Heart right ventricle (tissue), 16 donors: Measurements from ENCODE around the gene RCC1. TPM values are rescaled to one million over a fixed set of nuclear protein-coding genes. Genes with fewer than 3 reads are reported as not detected.

Experiments
- ATAC-seq, 8 donors: fragments of 200-7000 bp; cut with Tn5 transposase; one replicate each; pipeline ENCODE4 v1.9.1; 2020; ENCODE audit warnings: mild to moderate bottlenecking in 8 of 8, moderate library complexity in 8 of 8, moderate number of reproducible peaks in 1 of 8
- DNase-seq, 2 donors: peaks; one replicate each; pipeline ENCODE4 v3.0.0-alpha.2; 2020
- H3K27ac ChIP-seq, 10 donors: fragments of 200-600 bp; sonication (generic) in 2 of 10; one replicate each; pipeline versions ENCODE4 v1.5.0 to v1.8.0; 2020 to 2022; ENCODE audit warnings: mild to moderate bottlenecking in 3 of 10
- H3K27me3 ChIP-seq, 7 donors: fragments of 200-600 bp; one replicate each; pipeline ENCODE4 v1.8.0; 2021 to 2022; ENCODE audit warnings: mild to moderate bottlenecking in 2 of 7
- H3K36me3 ChIP-seq, 9 donors: fragments of 200-600 bp; sonication (generic) in 1 of 9; one replicate each; pipeline versions ENCODE4 v1.5.0 to v1.8.0; 2020 to 2022; ENCODE audit warnings: mild to moderate bottlenecking in 2 of 9
- H3K4me1 ChIP-seq, 9 donors: fragments of 200-600 bp; sonication (generic) in 1 of 9; one replicate each; pipeline versions ENCODE4 v1.5.0 to v1.8.0; 2020 to 2022; ENCODE audit warnings: mild to moderate bottlenecking in 4 of 9
- H3K4me3 ChIP-seq, 10 donors: fragments of 200-600 bp; sonication (generic) in 2 of 10; one replicate each; pipeline versions ENCODE4 v1.5.0 to v1.8.0; 2020 to 2022; ENCODE audit warnings: mild to moderate bottlenecking in 7 of 10, moderate library complexity in 2 of 10
- H3K9me3 ChIP-seq, 11 donors: fragments of 200-600 bp in 10 of 11; sonication (generic) in 2 of 11; one replicate each; pipeline versions ENCODE4 v1.5.0 to v1.8.0; 2013 to 2022; ENCODE audit warnings: mild to moderate bottlenecking in 2 of 11, control low read depth in 1 of 11, moderate library complexity in 1 of 11
- WGBS, 2 donors: extraction: QIAGEN DNeasy Blood & Tissue Kit; methylation state at CpG; one replicate each; pipeline ENCODE4 v1.1.7; 2013; ENCODE audit warnings: inconsistent platforms in 1 of 2; 5-methylcytosine and 5-hydroxymethylcytosine counted together
- intact Hi-C, 10 donors: fragments of 100-400 bp; cut with DNase I; formaldehyde crosslinking; loops; one replicate each; pipeline versions ENCODE4 v1.11.1 to v1.14.2; 2022
- polyA plus RNA-seq, 2 donors: library from polyadenylated mRNA; stranded (reverse); fragments of 200-250 nt; gene quantifications; one replicate each; pipeline ENCODE4 v1.2.3, GENCODE V29; 2013
- total RNA-seq, 10 donors: library from RNA; stranded (reverse); fragmentation: NEBNext Ultra II Directional in 3 of 10; extraction: Animal tissue kit (Norgen Biotek cat#: 25700) in 3 of 10; gene quantifications; one replicate each; pipeline versions ENCODE4 v1.2.1 to v1.2.4, GENCODE V29; 2021 to 2023
- TF ChIP-seq, protein P1 (sequence below), 9 donors: fragments of 200-600 bp; sonication (generic) in 2 of 9; IDR thresholded peaks; one replicate each; pipeline versions ENCODE4 v1.5.0 to v1.8.0; 2021 to 2022; ENCODE audit warnings: antibody characterized with exemption in 9 of 9, mild to moderate bottlenecking in 5 of 9, moderate library complexity in 1 of 9
- donor health status: Arrhythmogenic right ventricular cardiomyopathy.
- donor health status: ischemic (EF 13 %, LVEDD 7.1; RV severe dilation, severe dysfunction).
- donor health status: healthy with polysubstance abuse.
- donor health status: DM: no; HTN: yes; CAD: no.
- donor health status: DM: no; HTN: no; CAD: no.
- donor health status: ischemic (EF 25% LVEDD 6.9; RV normal size, moderate dysfunction).
- donor health status: ischemic (EF 25% LVEDD 5.7; RV mildly dilated, moderate dysfunction).
- donor health status: healthy.
- donor health status: DM: yes; HTN: yes; CAD: no.
- donor health status: Ischemic cardiomyopathy.
- donor health status: ischemic (EF 35%, LVEDD 5.7; RV mildly dilated, moderate dysfunction).
- donor health status: nonischemic (EF 11% LVEDD 7.7; RV severe dilation, severe dysfunction).
- donor health status: DM: yes; HTN: yes; CAD: no.
- donor health status: PGD.
- donor health status: ischemic (EF 29% LVEDD 5.4; RV normal size, mild dysfunction).
- donor health status: nonischemic (EF 23%, LVEDD 6.1; RV moderate dilation, normal function).

RCC1 gene
- total and polyA plus RNA-seq, 12 donors = 2.3 to 17.8 (median 4.1) TPM

DNA sequence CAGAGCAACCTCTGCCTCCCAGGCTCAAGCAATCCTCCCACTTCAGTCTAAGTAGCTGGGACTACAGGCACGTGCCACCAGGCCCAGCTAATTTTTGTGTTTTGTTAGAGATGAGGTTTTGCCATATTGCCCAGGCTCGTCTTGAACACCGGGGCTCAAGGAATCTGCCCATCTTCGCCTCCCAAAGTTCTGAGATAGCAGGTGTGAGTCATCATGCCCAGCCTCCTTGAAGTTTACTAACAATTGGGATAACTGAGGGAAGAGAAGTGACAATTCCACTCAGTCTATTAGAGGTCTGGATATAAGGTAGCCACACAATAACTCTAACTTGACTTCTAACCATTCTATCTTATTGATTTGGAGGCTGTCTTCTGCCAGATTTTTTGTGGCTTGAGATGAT, 6.3 kb upstream of the RCC1 start:
- no peaks in the 10 kb centered on the region for H3K4me1 ChIP-seq
- H3K27ac ChIP-seq = no peak overlapping the region
- peaks cover 0 to 59% (median 34%) of the 10 kb centered on the region in 9 donors for H3K36me3 ChIP-seq
- H3K9me3 ChIP-seq = no peaks in the 10 kb centered on the region
- H3K4me3 ChIP-seq = no peak overlapping the region
- WGBS, 2 donors = 90 to 91% methylated on average over 4 of the region's 4 CpGs
- TF ChIP-seq, protein P1, sequence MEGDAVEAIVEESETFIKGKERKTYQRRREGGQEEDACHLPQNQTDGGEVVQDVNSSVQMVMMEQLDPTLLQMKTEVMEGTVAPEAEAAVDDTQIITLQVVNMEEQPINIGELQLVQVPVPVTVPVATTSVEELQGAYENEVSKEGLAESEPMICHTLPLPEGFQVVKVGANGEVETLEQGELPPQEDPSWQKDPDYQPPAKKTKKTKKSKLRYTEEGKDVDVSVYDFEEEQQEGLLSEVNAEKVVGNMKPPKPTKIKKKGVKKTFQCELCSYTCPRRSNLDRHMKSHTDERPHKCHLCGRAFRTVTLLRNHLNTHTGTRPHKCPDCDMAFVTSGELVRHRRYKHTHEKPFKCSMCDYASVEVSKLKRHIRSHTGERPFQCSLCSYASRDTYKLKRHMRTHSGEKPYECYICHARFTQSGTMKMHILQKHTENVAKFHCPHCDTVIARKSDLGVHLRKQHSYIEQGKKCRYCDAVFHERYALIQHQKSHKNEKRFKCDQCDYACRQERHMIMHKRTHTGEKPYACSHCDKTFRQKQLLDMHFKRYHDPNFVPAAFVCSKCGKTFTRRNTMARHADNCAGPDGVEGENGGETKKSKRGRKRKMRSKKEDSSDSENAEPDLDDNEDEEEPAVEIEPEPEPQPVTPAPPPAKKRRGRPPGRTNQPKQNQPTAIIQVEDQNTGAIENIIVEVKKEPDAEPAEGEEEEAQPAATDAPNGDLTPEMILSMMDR (IDR thresholded peaks at IDR 0.05) = no peak
- intact Hi-C loops = no loop called here
- DNase-seq = no peak
- H3K27me3 ChIP-seq = no peaks in the 10 kb centered on the region
- no peak for ATAC-seq

DNA sequence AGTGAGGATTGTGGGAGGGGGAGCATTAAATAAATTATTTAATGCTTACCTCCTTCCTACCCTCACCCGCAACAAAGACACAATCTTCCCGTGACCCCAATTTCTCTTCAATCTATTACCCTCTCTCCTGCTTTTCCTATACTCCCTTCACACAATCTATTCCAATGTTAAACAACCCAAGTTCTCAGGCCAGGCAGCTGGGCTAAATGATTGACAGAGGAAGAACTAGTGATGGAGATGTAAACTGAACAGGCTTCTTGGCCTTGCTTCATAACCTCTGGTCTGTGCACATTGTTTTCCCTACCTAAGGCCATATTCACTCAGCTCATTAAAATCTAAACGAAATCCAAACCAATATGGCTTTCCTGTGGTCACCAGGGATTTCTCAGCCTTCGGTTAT, 3.9 kb upstream of the RCC1 start:
- Histone ChIP-seq H3K9me3 (no peaks in the 10 kb centered on the region), H3K27ac (no peak overlapping the region), H3K27me3 (no peaks in the 10 kb centered on the region), H3K4me1 (peaks cover 0 to 12% (median 6%) of the 10 kb centered on the region in 9 donors), H3K36me3 (peaks cover 0 to 38% (median 11%) of the 10 kb centered on the region in 9 donors), H3K4me3 (no peak overlapping the region)
- 73 to 75% methylated on average over 4 of the region's 4 CpGs for WGBS, 2 donors
- DNase-seq (no peak), ATAC-seq (no peak)
- TF ChIP-seq, protein P1 (IDR thresholded peaks at IDR 0.05) = no peak
- intact Hi-C loops = no loop called here

DNA sequence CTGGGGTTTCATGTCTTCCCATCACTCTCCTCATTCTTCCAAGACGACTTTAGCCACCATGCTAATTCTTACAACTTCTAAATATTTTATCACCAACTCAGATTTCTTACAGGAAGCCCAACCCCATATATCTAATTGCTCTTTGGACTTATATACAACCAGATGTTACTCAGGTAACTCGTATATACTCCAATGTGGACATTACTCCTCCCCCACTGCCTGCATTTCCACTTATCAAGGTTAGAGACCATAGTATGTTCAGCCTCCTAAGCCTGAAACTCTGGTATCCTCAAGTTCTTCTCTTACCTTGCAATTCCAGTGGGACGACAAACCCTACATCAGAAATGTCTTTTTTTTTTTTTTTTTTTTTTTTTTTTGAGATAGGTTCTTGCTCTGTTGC, 2.7 kb upstream of the RCC1 start:
- H3K9me3 ChIP-seq = no peaks in the 10 kb centered on the region
- 83 to 85% methylated on average over 3 of the region's 3 CpGs for WGBS, 2 donors
- intact Hi-C loops = no loop called here
- peaks cover 9 to 24% (median 17%) of the 10 kb centered on the region in 9 donors for H3K4me1 ChIP-seq
- DNase-seq (no peak), ATAC-seq (no peak)
- H3K36me3 ChIP-seq = peaks cover 0 to 38% (median 2%) of the 10 kb centered on the region in 9 donors
- no peaks in the 10 kb centered on the region for H3K27me3 ChIP-seq
- H3K27ac ChIP-seq = no peak overlapping the region
- TF ChIP-seq, protein P1 (IDR thresholded peaks at IDR 0.05) = no peak
- no peak overlapping the region for H3K4me3 ChIP-seq

DNA sequence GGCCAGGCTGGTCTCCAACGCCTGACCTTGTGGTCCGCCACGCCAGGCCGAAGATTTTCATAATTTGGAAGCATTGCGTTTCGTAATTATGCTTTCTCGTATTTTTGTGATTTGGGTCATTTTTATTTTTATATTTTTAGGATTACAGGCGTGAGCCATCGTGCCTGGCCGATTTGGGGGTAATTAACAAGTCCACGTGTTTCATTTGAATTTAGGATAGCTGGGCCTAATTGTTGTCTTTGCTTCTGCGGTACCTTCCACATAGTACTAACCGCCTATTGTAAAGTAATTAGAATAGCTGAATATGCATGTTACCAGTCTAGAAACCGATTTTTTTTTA, 1.0 kb downstream of the RCC1 start:
- no peak for ATAC-seq
- intact Hi-C loops = loop anchor here in 4 of 10 donors (2.0 to 5.0 kb wide), 4 partner anchors 45 to 260 kb away; partner anchors contain the start of gene TRNAU1AP (in 2 of the 4)

More for the DNA sequence above, 1.0 kb downstream of the RCC1 start:
- H3K27me3 ChIP-seq = no peaks in the 10 kb centered on the region
- peaks cover 0 to 53% (median 35%) of the 10 kb centered on the region in 9 donors for H3K36me3 ChIP-seq
- no peaks in the 10 kb centered on the region for H3K9me3 ChIP-seq
- H3K4me3 ChIP-seq = peak overlapping the region; percentile 54 to 90 (median 78)
- H3K4me1 ChIP-seq = peaks cover 9 to 56% (median 46%) of the 10 kb centered on the region in 9 donors
- 3 to 6% methylated on average over 14 of the region's 14 CpGs for WGBS, 2 donors
- peak overlapping the region in 8 of 10 donors; percentile 78 to 95 (median 88) for H3K27ac ChIP-seq
- no peak for DNase-seq
- TF ChIP-seq, protein P1 (IDR thresholded peaks at IDR 0.05) = no peak
